ENCODE measurements around the gene P4HB.

- TF ChIP-seq POLR2AphosphoS5 (IDR thresholded peaks at IDR 0.05) (no peak), CTCF (IDR thresholded peaks at IDR 0.05) (no peak), POLR2A (IDR thresholded peaks at IDR 0.05) (no peak)
These were observed 53.7 kb downstream of the P4HB start for GRCh38 chr17:81806461-81807209.
